SK-N-SH treated with all-trans-retinoic acid at 6 μM for 48 hours (cell line): ENCODE measurements around the gene RREB1.

Experiments
- ATAC-seq: fragments of 200-7000 bp; cut with Tn5 transposase; 3 replicates; pipeline ENCODE4 v1.9.1; 2020; ENCODE audit warnings: mild to moderate bottlenecking, moderate library complexity
- ARNTL ChIP-seq: fragments of 450-650 bp; formaldehyde crosslinking; IDR thresholded peaks from 2 replicates; pipeline ENCODE4 v1.5.0; 2020; ENCODE audit warnings: low read depth, mild to moderate bottlenecking, moderate library complexity, borderline replicate concordance
- CSDC2 ChIP-seq: fragments of 250-450 bp; sonication (Bioruptor Pico); IDR thresholded peaks from 2 replicates; pipeline ENCODE4 v1.5.0; 2020; ENCODE audit warnings: mild to moderate bottlenecking, moderate library complexity
- ESRRG ChIP-seq: fragments of 250-450 bp; sonication (Bioruptor Pico); IDR thresholded peaks from 2 replicates; pipeline ENCODE4 v1.6.1; 2021; ENCODE audit warnings: mild to moderate bottlenecking
- GLIS3 ChIP-seq: fragments of 250-450 bp; sonication (Bioruptor Pico); IDR thresholded peaks from 2 replicates; pipeline ENCODE4 v1.5.0; 2020; ENCODE audit warnings: mild to moderate bottlenecking, moderate library complexity
- ISL1 ChIP-seq: fragments of 250-450 bp; sonication (Bioruptor Pico); IDR thresholded peaks from 2 replicates; pipeline ENCODE4 v2.1.2; 2022; ENCODE audit warnings: mild to moderate bottlenecking, moderate library complexity
- OSR1 ChIP-seq: fragments of 250-450 bp; sonication (Bioruptor Pico); IDR thresholded peaks from 2 replicates; pipeline ENCODE4 v1.8.0; 2022; ENCODE audit warnings: moderate library complexity, mild to moderate bottlenecking, inconsistent platforms
- PPARA ChIP-seq: fragments of 250-450 bp; sonication (Bioruptor Pico); IDR thresholded peaks from 2 replicates; pipeline ENCODE4 v1.5.0; 2020; ENCODE audit warnings: mild to moderate bottlenecking, borderline replicate concordance
- RARB ChIP-seq: fragments of 250-450 bp; sonication (Bioruptor Pico); IDR thresholded peaks from 2 replicates; pipeline ENCODE4 v1.8.0; 2021; ENCODE audit warnings: mild to moderate bottlenecking, moderate library complexity
- SNAI2 ChIP-seq: fragments of 250-450 bp; sonication (Bioruptor Pico); IDR thresholded peaks from 2 replicates; pipeline ENCODE4 v1.5.0; 2020; ENCODE audit warnings: mild to moderate bottlenecking, moderate library complexity
- TCF4 ChIP-seq: fragments of 250-450 bp; sonication (Bioruptor Pico); IDR thresholded peaks from 2 replicates; pipeline ENCODE4 v1.8.0; 2021; ENCODE audit warnings: mild to moderate bottlenecking, moderate library complexity, borderline replicate concordance
- TOX ChIP-seq: fragments of 250-450 bp; sonication (Bioruptor Pico); IDR thresholded peaks from 2 replicates; pipeline ENCODE4 v1.8.0; 2021; ENCODE audit warnings: mild to moderate bottlenecking, moderate library complexity, borderline replicate concordance
- ZC3H10 ChIP-seq: fragments of 250-450 bp; sonication (Bioruptor Pico); IDR thresholded peaks from 2 replicates; pipeline ENCODE4 v1.5.1; 2021; ENCODE audit warnings: mild to moderate bottlenecking, moderate library complexity
- ZFP3 ChIP-seq: fragments of 250-450 bp; sonication (Bioruptor Pico); IDR thresholded peaks from 2 replicates; pipeline ENCODE4 v1.5.0; 2020; ENCODE audit warnings: mild to moderate bottlenecking, moderate library complexity
- ZFP30 ChIP-seq: fragments of 450-650 bp; formaldehyde crosslinking; IDR thresholded peaks from 2 replicates; pipeline ENCODE4 v1.5.0; 2022; ENCODE audit warnings: mild to moderate bottlenecking, moderate library complexity
- ZNF565 ChIP-seq: fragments of 450-650 bp; formaldehyde crosslinking; conservative IDR thresholded peaks from 2 replicates; pipeline ENCODE4 v1.5.0; 2020; ENCODE audit warnings: low read depth, mild to moderate bottlenecking, moderate library complexity
- ZNF70 ChIP-seq: fragments of 450-650 bp; formaldehyde crosslinking; IDR thresholded peaks from 2 replicates; pipeline ENCODE4 v1.5.0; 2020; ENCODE audit warnings: mild to moderate bottlenecking, moderate library complexity
- ZNF8 ChIP-seq: fragments of 450-650 bp; formaldehyde crosslinking; IDR thresholded peaks from 2 replicates; pipeline ENCODE4 v1.5.0; 2020; ENCODE audit warnings: mild to moderate bottlenecking, moderate library complexity
- TF ChIP-seq, protein P1 (sequence below): fragments of 250-450 bp; sonication (Bioruptor Pico); IDR thresholded peaks from 2 replicates; pipeline ENCODE4 v1.5.0; 2020; ENCODE audit warnings: mild to moderate bottlenecking, moderate library complexity
- TF ChIP-seq, protein P2 (sequence below): fragments of 250-450 bp; sonication (Bioruptor Pico); IDR thresholded peaks from 2 replicates; pipeline ENCODE4 v1.8.0; 2021; ENCODE audit warnings: low read depth, mild to moderate bottlenecking, moderate library complexity, borderline replicate concordance
- TF ChIP-seq, protein P3 (sequence below): fragments of 250-450 bp; sonication (Bioruptor Pico); IDR thresholded peaks from 2 replicates; pipeline ENCODE4 v1.5.1; 2021; ENCODE audit warnings: mild to moderate bottlenecking, moderate library complexity

The RREB1 gene

DNA sequence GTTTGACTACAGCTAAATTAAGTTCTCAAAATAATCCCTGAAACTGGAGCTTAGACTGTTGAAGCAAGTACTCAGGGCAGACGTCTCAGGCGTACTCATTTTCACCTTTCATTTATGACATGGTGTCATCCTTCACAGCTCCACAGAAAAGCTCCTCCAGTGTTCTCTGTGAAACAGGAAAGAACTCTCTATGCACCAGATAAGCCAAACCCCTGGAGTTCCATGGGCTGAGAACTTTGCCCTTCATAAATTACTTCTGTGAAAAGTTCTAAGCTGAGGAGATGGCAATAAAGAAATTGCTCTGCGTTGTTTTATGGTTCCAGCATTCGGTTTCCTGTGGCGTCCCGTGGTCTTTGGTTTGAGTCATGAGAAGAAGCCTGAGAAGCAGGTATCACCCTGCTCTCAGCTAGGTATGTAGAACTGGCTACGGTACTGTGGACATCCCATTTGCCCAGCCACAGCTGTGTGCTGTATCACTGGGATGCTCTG lies 20.2 kb upstream of the RREB1 start (continued):
- TF ChIP-seq, protein P1, sequence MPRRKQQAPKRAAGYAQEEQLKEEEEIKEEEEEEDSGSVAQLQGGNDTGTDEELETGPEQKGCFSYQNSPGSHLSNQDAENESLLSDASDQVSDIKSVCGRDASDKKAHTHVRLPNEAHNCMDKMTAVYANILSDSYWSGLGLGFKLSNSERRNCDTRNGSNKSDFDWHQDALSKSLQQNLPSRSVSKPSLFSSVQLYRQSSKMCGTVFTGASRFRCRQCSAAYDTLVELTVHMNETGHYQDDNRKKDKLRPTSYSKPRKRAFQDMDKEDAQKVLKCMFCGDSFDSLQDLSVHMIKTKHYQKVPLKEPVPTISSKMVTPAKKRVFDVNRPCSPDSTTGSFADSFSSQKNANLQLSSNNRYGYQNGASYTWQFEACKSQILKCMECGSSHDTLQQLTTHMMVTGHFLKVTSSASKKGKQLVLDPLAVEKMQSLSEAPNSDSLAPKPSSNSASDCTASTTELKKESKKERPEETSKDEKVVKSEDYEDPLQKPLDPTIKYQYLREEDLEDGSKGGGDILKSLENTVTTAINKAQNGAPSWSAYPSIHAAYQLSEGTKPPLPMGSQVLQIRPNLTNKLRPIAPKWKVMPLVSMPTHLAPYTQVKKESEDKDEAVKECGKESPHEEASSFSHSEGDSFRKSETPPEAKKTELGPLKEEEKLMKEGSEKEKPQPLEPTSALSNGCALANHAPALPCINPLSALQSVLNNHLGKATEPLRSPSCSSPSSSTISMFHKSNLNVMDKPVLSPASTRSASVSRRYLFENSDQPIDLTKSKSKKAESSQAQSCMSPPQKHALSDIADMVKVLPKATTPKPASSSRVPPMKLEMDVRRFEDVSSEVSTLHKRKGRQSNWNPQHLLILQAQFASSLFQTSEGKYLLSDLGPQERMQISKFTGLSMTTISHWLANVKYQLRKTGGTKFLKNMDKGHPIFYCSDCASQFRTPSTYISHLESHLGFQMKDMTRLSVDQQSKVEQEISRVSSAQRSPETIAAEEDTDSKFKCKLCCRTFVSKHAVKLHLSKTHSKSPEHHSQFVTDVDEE (CRISPR knock-in tag): no peak
- TF ChIP-seq TOX (no peak), ZNF8 (CRISPR knock-in tag) (no peak)
- TF ChIP-seq, protein P2, sequence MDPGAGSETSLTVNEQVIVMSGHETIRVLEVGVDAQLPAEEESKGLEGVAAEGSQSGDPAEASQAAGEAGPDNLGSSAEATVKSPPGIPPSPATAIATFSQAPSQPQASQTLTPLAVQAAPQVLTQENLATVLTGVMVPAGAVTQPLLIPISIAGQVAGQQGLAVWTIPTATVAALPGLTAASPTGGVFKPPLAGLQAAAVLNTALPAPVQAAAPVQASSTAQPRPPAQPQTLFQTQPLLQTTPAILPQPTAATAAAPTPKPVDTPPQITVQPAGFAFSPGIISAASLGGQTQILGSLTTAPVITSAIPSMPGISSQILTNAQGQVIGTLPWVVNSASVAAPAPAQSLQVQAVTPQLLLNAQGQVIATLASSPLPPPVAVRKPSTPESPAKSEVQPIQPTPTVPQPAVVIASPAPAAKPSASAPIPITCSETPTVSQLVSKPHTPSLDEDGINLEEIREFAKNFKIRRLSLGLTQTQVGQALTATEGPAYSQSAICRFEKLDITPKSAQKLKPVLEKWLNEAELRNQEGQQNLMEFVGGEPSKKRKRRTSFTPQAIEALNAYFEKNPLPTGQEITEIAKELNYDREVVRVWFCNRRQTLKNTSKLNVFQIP: no peak

DNA sequence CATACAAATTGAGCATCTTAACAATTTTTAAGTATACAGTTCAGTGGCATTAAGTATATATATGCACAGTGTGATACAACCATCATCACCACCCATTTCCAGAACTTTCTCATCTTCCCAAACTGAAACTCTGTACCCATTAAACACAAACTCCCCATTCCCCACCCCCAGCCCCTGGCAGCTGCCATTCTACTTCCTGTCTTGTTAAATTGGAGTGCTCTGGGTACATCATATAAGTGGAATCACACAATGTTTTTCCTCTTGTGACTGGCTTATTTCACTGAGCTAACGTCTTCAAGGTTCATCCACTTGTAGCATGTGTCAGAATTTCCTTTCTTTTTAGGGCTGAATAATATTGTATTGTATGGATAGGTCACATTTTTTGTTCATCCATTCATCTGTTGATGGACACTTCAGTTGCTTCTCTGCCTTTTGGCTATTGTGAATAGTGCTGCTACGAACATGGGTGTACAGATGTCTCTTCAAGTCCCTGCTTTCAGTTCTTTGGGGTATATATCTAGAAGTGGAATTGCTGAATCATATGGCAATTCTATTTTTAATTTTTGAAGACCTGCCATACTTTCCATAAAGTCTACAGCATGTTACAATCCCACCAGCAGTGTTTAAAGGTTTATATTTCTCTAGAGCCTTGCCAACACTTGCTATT lies 19.6 kb upstream of the RREB1 start:
- TF ChIP-seq ZFP30 (CRISPR knock-in tag) (no peak), ZC3H10 (CRISPR knock-in tag) (no peak), ISL1 (no peak), ZNF565 (no peak), ZNF8 (CRISPR knock-in tag) (no peak), ZFP3 (CRISPR knock-in tag) (no peak), CSDC2 (CRISPR knock-in tag) (no peak), ARNTL (CRISPR knock-in tag) (no peak), RARB (no peak), GLIS3 (CRISPR knock-in tag) (no peak), TOX (no peak), TCF4 (CRISPR knock-in tag) (no peak)
- TF ChIP-seq, protein P1 (CRISPR knock-in tag): no peak
- TF ChIP-seq, protein P3, sequence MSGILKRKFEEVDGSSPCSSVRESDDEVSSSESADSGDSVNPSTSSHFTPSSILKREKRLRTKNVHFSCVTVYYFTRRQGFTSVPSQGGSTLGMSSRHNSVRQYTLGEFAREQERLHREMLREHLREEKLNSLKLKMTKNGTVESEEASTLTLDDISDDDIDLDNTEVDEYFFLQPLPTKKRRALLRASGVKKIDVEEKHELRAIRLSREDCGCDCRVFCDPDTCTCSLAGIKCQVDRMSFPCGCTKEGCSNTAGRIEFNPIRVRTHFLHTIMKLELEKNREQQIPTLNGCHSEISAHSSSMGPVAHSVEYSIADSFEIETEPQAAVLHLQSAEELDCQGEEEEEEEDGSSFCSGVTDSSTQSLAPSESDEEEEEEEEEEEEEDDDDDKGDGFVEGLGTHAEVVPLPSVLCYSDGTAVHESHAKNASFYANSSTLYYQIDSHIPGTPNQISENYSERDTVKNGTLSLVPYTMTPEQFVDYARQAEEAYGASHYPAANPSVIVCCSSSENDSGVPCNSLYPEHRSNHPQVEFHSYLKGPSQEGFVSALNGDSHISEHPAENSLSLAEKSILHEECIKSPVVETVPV: no peak
- TF ChIP-seq, all 23 proteins: peak for 0

DNA sequence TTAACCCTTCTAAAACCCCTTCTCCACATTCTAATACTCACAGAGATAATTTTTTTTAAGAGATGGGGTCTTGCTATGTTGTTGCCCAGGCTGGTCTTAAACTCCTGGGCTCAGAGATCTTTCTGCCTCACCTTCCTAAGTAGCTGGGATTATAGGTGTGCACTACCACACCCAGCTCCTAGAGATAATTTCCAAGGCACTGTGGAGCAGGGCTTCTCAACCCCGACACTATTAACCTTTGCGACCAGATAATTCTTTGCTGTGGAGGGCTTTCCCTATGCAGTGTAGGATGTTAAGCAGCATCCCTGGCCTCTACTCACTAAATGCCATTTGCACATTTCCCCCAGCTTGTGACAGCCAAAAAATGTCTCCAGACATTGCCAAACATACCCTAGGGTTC lies 8.8 kb upstream of the RREB1 start:
- TF ChIP-seq, protein P3: no peak
- TF ChIP-seq OSR1 (no peak), SNAI2 (CRISPR knock-in tag) (no peak), ZNF565 (no peak), ZNF70 (CRISPR knock-in tag) (no peak), ESRRG (no peak), PPARA (no peak), CSDC2 (CRISPR knock-in tag) (no peak), ZNF8 (CRISPR knock-in tag) (no peak)
- TF ChIP-seq, protein P2: no peak
- no peak for ATAC-seq

More for the DNA sequence above, 19.6 kb upstream of the RREB1 start:
- ATAC-seq: no peak
